ENCODE measurements around the gene ADIPOR2. TPM values are rescaled to one million over a fixed set of nuclear protein-coding genes. Genes with fewer than 3 reads are reported as not detected.

ADIPOR2 gene
- total RNA-seq, 1 experiment from 2014 or later = 45.3 TPM

GRCh38 chr12:1646569-1647284 lies 44.1 kb upstream of the ADIPOR2 start:
- Mint-ChIP-seq H3K4me1 (peaks cover 10 to 28% of the 10 kb centered on the region in 2 experiments), H3K36me3 (ENCODE audit: insufficient read depth in 1 of 3, low read depth in 3 of 3) (no peaks in the 10 kb centered on the region), H3K4me3 (no peak overlapping the region), H3K27me3 (ENCODE audit: low read depth) (peaks cover 19% of the 10 kb centered on the region), H3K27ac (peak overlapping the region in 1 of 3 experiments; percentile 72; a peak in 1 of 7 replicates), H3K9me3 (no peaks in the 10 kb centered on the region)
- H3T11ph ChIP-seq (ENCODE audit: low read length) = no peak overlapping the region
- WGBS (ENCODE audit: extremely low coverage, insufficient read length, low lambda C conversion rate) = no CpG with 5 or more reads among the region's 21 CpGs
- H4K91ac ChIP-seq (ENCODE audit: insufficient read length, low read depth, low read length) = no peak overlapping the region
- no peaks in the 10 kb centered on the region for H3K9me3 ChIP-seq (ENCODE audit: control insufficient read depth, low read depth, low read length)
- H2AK5ac ChIP-seq (ENCODE audit: insufficient read length, low read length) = no peak overlapping the region
- H3K79me1 ChIP-seq (ENCODE audit: insufficient read depth, low read depth, low read length, poor library complexity, severe bottlenecking) = no peaks in the 10 kb centered on the region
- no peak overlapping the region for H3K27ac ChIP-seq (ENCODE audit: insufficient read length, low read depth, low read length)
- H3K23me2 ChIP-seq (ENCODE audit: insufficient read length, low read depth, low read length, poor library complexity, severe bottlenecking) = no peaks in the 10 kb centered on the region
- no peak overlapping the region for H3K9ac ChIP-seq (ENCODE audit: extremely low read depth, insufficient read length, low read length)
- no peak for DNase-seq
- H2AFZ ChIP-seq (ENCODE audit: low read length) = no peak overlapping the region
- H3K79me2 ChIP-seq (ENCODE audit: insufficient read depth, low read length) = no peaks in the 10 kb centered on the region
- no peak overlapping the region for H2BK12ac ChIP-seq (ENCODE audit: insufficient read length, low read depth, low read length)
- no peak overlapping the region for H4K8ac ChIP-seq (replicated peaks; ENCODE audit: insufficient read length, low read depth, low read length)
- no peak overlapping the region for H3K56ac ChIP-seq (ENCODE audit: insufficient read length, low read depth, low read length)
- no peak overlapping the region for H3K4me2 ChIP-seq (ENCODE audit: insufficient read depth, insufficient read length, low read length)
- no peaks in the 10 kb centered on the region for H3K27me3 ChIP-seq (ENCODE audit: insufficient read depth, low read length)
- no peak overlapping the region for H3K4ac ChIP-seq (ENCODE audit: low read depth, low read length)
- H2BK120ac ChIP-seq (ENCODE audit: low read depth, low read length, poor library complexity, severe bottlenecking) = no peak overlapping the region
- H3K14ac ChIP-seq (ENCODE audit: insufficient read depth, low read length) = no peak overlapping the region; the same call in 1 of the 2 replicates
- H3K23ac ChIP-seq (ENCODE audit: insufficient read length, low read depth, low read length) = no peak overlapping the region
- H2BK20ac ChIP-seq (ENCODE audit: low read depth, low read length, poor library complexity, severe bottlenecking) = no peak overlapping the region
- no peak overlapping the region for H2BK15ac ChIP-seq (ENCODE audit: low read depth, low read length)
- no peaks in the 10 kb centered on the region for H3K4me1 ChIP-seq (ENCODE audit: insufficient read depth, low read length)
- no peak overlapping the region for H4K5ac ChIP-seq (ENCODE audit: insufficient read length, low read depth, low read length)
- H4K20me1 ChIP-seq (ENCODE audit: control insufficient read depth, insufficient read depth, insufficient read length) = peaks cover 2% of the 10 kb centered on the region
- no peak overlapping the region for H2BK5ac ChIP-seq (ENCODE audit: insufficient read length, low read length)
- TF ChIP-seq CTCF (conservative IDR thresholded peaks at IDR 0.05) = no peak
- no peak overlapping the region for H3K18ac ChIP-seq (ENCODE audit: insufficient read length, low read depth, low read length)
